Smooth muscle cell of the brain vasculature (primary cell): Measurements from ENCODE around the gene FGD3.

Experiments
- DNase-seq: peaks from one replicate; pipeline ENCODE4 v3.0.0-alpha.2; 2012; ENCODE audit warnings: low read depth, low spot score

FGD3 gene

DNA sequence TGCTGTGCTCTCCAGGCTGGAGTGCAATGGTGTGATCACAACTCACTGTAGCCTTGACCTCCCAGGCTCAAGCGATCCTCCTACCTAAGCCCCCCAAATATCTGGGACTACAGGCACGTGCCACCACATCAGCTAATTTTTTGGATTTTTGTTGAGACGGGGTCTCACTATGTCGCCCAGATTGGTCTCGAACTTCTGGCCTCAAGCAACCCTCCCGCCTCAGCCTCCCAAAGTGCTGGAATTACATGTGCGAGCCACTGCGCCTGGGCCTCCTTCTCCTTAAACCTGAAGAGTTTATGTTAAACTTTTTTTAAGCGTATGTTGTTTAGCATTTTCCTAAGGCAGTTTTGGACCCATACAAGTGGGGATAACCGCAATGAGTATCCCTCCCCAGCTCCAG, 80.4 kb downstream of the FGD3 start:
- DNase-seq = no peak

- no peak for DNase-seq
Observed at GRCh38 chr9:93028448-93029006, 81.2 kb downstream of the FGD3 start.

DNA sequence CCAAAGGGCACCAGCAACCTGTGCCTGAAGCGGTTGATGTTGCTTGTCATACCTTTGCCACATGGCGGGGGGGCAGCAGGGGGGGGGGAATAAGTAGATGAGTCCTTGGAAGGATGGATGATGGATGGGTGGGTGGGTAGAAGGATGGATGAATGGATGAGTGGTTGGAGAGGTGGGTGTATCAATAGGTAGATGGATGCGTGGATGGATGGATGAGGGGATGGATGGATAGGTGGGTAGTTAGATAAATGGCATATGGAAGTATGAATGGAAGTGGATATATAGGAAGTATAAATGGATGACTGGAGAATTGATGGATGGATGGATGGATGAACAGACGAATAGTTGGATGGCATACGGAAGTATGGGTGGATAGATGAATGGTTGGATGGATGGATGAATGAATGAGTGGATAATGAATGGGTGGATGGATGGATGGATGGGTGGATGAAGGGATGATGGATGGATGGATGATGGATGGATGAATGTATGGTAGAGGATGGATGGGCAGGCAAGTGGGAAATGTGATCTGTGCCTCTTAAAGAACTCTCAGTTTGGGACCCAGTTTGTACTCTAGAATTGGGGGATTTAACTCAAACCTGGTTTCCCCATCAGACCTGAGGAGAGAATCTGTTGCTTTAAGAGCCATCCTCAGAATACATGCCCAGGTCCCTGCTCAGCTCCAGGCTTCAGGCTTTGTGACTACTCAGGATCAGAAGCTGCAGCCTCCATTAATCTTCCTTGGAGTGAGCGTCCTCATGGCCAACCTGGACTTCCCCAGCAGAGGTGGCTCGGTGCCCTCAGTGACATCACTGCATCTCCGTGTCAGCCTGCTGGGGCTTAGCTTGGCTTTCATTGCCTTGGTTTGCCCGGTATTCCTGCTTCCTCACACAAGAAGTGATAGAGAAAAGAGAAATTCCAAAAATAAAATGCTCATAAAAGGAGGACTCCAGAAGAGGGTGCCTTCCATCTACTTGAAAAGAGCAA, 83.6 kb downstream of the FGD3 start:
- no peak for DNase-seq

DNA sequence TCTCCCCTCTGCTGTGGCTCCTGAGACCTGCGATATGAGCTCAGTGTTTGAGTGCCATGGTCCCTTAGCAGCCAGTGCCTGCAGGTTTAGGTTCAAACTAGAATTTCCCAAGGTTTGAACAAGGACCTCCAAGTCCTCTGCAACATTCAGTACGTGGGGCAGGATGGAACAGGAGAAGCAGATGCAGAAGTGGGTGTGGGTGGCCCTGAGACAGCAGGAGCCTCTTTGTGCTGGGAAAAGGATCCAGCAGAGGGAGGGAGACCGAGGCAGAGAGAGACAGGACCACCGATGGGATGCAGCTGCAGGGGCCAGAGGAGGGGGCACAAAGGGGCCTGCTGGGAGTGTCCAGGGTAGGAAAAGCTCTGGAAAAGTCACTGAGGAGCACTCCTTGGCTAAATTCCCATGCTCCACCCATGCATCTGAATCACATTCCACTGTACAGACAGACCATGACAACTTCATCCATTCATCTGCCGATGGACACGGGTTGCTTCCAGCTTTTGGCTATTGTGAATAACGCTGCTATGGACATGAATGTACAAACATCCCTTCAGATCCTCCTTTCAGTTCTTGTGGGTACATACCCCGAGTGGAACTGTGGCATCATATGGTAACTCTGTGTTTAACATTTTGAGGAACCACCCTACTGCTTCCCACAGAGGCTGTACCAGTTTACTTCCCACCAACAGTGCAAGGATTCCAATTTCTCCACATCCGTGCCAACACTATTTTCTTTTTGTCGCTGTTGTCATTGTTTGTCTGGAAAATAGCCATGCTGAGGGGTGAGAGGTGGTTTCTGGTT, 84.5 kb downstream of the FGD3 start:
- DNase-seq = no peak

DNA sequence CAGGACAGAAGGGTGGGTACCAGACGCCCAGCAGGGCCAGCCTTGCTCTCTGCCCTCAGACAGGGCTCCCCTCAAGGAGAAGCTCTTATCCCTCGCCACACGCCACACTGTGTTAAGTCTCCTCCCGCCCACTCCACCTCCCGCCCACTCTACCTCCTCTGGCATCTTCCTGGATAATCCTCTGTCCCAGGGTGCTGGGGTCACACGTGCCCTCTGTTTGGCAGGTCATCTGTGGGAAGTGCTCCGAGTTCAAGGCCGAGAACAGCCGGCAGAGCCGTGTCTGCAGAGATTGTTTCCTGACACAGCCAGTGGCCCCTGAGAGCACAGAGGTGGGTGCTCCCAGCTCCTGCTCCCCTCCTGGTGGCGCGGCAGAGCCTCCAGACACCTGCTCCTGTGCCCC, 85.2 kb downstream of the FGD3 start:
- no peak for DNase-seq

DNA sequence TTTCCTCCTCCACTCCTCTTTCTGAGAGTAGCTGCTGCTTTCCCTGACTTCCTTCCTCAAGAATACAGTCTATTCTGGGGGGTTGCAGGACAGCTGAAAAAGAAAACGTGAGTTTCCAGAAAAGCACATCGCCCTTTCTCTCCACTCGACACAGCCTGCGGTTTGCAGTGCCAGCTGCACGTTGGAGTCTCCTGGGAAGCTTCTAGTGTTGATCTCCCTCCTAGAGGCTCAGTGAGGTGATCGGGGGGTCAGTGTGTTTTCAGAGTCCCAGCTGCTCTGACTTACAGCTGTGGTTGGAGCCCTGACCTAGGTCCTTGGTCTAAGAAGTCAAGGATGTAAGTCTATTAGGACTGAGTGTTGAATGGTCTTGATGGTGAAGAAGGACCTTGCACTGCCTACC, 86.2 kb downstream of the FGD3 start:
- no peak for DNase-seq

DNA sequence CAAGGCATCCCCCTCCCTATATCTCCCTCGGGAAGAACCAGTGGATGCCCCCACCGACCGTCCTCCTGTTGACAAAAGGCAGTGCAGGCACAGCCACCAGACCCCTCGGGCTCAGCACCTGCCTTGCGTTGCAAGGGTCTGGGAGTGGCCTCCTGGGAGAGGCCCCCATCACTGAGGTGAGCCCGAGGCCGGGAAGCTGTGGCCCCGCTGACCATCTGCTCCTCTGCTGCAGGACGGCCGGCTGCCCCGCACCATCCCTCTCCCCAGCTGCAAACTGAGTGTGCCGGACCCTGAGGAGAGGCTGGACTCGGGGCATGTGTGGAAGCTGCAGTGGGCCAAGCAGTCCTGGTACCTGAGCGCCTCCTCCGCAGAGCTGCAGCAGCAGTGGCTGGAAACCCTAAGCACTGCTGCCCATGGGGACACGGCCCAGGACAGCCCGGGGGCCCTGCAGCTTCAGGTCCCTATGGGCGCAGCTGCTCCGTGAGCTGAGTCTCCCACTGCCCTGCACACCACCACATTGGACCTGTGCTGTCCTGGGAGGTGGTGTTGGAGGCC, 87.9 kb downstream of the FGD3 start:
- DNase-seq = no peak

- no peak for DNase-seq
Observed at GRCh38 chr9:93035821-93036351, 88.6 kb downstream of the FGD3 start.

DNA sequence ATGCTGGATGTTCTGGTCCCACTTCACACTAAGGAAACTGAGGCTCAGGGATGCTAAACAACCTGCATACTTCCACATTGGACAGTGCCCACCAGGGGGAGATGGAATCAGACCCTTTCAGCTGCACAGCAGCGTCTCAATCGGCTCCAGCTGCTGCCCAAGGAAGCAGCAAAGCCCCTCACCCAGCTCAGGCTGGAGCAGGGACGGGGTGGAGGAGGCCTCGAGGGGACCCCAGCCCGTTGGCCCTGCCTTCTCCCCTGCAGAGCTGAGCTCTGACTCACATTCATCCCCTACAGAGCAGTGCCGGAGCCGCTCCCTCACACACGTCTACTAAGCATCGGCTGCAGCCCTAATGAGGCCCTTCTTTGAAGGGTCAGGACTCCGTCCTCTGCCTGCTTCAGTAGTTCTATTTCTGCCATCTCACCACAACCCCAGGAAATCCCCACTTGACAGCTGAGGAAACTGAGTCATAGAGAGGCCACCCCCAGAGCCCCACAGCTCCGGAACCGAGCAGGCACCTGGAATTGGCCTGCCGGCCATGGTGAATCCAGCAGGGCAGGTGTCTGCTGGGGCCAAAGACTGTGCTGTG, 89.7 kb downstream of the FGD3 start:
- DNase-seq = no peak

GRCh38 chr9:93037476-93037971, 90.2 kb downstream of the FGD3 start:
- DNase-seq = no peak

DNA sequence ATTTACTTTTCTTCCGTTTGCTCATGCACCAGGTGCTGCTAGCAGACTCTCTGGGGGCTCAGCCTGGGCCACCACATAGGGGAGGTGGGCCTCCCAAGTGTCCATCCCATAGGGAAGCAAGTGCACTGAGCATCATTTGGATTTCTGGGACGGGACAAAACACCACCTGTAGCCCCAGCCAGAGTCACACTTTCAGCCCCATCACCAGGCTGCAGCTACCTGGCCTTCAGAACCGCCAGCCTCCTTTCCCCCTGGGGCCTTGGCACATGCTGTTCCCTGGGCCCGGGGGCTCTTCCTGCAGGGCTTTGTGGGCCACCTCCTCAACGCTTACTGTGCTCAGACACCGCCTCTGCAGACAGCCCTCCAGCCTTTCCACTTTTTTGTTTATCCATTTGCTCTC, 91.6 kb downstream of the FGD3 start:
- no peak for DNase-seq

DNA sequence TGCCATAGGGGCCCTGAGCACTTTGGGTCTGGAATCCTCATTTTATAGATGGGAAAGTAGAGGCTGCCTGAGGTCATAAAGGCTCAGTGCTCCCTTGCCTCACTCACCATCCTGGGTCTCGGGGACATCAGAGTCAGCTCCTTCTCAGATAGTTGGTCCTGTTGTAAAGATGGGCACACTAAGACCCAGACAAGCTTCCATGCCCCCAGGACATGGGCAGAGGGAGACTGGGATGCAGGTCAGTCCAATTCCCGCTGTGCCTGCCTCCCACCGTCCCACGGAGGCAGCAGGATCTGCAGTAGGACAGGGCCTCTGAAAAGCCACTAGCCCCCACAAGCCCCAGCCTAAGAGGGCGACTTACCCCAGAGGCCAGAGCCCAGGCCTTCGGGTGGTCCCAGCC, 92.1 kb downstream of the FGD3 start:
- DNase-seq = no peak

DNA sequence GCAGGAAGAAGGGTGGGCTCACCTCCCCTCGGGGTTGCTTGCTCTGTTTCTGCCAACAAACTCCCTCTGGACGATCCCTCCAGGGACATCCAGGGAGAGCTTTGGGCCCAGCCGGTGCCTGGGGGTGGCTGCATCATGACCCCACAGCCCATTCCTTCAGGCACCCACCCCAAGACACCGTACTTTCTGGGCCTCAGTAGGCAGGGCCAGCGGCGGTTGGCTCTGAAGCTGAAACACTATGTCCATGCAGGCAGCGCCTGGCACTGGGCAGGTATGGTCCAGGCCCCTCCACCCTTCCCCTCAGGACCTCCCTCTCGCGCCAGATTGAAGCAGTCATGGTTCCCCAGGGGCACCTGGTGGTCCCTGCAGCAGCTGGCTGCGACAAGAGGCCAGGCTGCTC, 92.7 kb downstream of the FGD3 start:
- no peak for DNase-seq

- no peak for DNase-seq
Observed at GRCh38 chr9:93040409-93040808, 93.1 kb downstream of the FGD3 start.

DNA sequence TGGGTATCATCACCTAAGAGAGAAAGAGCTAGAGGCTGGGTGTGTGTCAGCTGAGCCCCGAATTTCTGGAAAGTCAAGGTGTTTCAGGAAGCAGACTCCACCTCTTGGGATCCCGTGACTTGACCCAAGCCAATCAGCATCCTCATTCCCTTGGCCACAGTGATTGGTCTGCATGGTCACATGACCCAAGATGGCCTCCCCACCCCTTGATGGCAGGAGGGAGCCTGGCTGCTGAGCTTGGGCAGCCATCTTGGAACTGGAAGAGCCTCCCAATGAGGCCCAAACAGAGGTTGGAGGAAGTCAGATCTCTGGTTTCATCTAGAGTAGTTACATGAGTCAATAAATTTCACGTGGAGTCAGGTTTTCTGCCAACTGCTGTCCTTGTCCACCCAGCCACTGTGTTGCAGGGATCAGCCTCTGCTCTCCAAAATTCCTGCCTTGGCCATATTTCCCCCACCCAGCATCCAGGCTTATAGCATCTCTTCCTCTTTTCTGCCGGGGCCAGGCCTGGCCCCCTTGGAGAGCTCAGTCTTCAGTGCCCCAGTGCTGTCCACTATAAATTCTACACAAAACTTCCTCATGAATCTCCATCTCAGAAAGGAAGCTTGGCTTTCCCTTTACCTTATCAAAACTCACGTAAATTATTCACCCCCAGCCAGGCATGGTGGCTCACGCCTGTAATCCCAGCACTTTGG, 93.9 kb downstream of the FGD3 start:
- no peak for DNase-seq

DNA sequence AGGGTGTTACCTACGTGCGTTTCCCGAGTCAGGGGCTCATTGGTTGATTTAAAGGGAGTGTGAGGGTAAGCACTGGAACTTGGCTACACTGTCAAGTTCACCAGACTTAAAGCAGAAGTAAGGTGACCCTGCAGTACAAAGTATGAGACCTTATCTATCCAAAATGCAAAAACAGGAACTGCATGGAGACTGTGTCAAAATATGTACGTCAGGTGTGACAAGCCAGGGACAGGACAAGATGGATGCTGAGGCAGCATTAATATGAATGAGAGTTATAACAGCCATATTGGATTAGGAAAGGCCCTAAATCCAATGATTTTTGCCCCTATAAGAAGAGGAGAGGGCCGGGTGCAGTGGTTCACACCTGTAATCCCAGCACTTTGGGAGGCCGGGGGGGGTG, 95.8 kb downstream of the FGD3 start:
- no peak for DNase-seq

- DNase-seq = no peak
Observed at GRCh38 chr9:93045521-93045920, 98.2 kb downstream of the FGD3 start.

DNA sequence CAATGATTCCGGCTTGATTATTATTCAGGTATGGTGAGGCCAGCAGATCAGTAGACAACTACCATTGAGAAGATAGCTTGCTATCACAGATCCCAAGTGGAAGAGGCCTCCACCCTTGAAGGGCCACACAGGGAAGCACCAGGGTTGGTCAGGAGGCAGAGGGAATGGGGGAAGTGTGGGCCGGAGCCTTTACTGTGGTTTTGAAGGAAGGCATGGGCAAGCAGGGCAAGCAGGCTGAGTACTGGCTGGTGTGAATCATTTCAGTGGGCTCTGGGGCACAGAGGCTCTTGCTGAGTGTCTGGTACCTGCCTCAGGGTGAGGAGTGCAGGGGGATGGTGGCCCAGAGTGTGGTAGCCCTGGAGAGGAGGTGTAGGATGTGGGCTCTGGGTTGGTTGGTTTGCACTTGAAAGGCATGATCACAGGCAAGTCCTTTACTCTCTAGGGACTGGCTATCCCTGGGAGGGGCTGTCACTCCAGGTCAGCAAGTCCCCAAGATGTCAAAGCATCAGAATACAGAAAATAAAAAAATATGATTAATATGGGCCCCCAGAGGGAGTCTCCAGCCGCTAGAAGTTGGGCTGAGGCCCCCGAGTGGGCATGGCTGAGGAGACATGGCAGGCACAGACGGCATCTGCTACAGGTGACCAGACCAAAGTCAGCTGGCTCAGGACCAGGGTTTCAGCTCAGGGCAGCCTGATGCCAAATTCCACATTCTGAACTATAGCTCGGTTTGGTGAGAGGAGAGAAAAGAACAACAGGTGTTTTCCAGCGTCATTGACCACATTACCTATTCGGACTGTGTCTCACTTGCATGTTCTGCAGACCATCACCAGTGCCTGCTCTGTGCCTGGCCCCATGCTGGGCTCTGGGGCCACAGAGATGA, 101.5 kb downstream of the FGD3 start:
- no peak for DNase-seq

- no peak for DNase-seq
Observed at GRCh38 chr9:93049491-93049890, 102.2 kb downstream of the FGD3 start.

DNA sequence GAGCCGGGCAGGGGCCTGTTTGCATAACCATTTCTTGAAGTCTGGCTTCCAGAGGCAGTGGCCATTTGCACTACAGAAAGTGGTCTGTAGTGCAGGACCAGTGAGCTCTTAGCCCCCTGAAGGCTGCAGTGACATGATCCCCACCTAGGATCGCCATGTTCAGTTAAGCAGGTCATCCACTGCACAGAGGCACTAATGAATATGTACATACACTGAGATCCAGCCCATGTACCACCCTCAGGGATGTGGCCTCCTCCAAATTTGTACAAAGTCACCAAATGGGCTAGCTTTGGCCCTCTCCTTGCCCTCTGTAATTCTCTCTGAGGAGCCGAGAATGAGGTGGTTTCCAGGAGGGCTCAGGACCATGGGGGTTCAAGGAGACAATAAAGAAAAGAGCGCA, 102.9 kb downstream of the FGD3 start:
- no peak for DNase-seq
